NCI-H345 treated with DMSO at 0.1 percent for 48 hours (cell line): ENCODE results near the gene UTP4.

Experiments used
- DNase-seq: peaks from one replicate; lab custom pipeline; 2025; ENCODE audit not compliant: unreplicated experiment; lab: John Stamatoyannopoulos, UW

Gene UTP4

GRCh38 chr16:69132424-69133252 is at the start of gene UTP4, which contains the start of gene CHTF8:
Gene UTP4 (plus strand): TSS chr16:69132649. CDS start chr16:69133460, 811 bp downstream.
Gene CHTF8 (minus strand): TSS chr16:69132588. CDS start chr16:69121458, 11,130 bp downstream.
- DNase-seq: peak; percentile 41

- DNase-seq: no peak
Measured at GRCh38 chr16:69083306-69083941, 49.0 kb upstream of the UTP4 start.

- DNase-seq: no peak
Measured at GRCh38 chr16:69084289-69084688, 48.2 kb upstream of the UTP4 start.

GRCh38 chr16:69085032-69085695 is 47.3 kb upstream of the UTP4 start:
- DNase-seq: no peak

GRCh38 chr16:69087161-69087581 is 45.3 kb upstream of the UTP4 start:
- DNase-seq: no peak

- no peak for DNase-seq
Measured at GRCh38 chr16:69088684-69089083, 43.8 kb upstream of the UTP4 start.

- peak; percentile 17 for DNase-seq
Measured at GRCh38 chr16:69089091-69089910, 43.1 kb upstream of the UTP4 start.

- DNase-seq: peak; percentile 20
Measured at GRCh38 chr16:69093974-69094373, 38.5 kb upstream of the UTP4 start.

GRCh38 chr16:69094501-69094900 is 37.9 kb upstream of the UTP4 start:
- DNase-seq: no peak

GRCh38 chr16:69095193-69095592 is 37.3 kb upstream of the UTP4 start:
- no peak for DNase-seq

GRCh38 chr16:69100071-69100691 is 32.3 kb upstream of the UTP4 start:
- peak; percentile 34 for DNase-seq

GRCh38 chr16:69105501-69106361 is 26.7 kb upstream of the UTP4 start, which contains the start of gene HAS3:
Gene HAS3 (plus strand): TSS chr16:69105653. CDS start chr16:69109396, 3,743 bp downstream.
- DNase-seq: no peak

- no peak for DNase-seq
Measured at GRCh38 chr16:69106491-69107315, 25.7 kb upstream of the UTP4 start.

GRCh38 chr16:69107316-69107962 is 25.0 kb upstream of the UTP4 start:
- DNase-seq: no peak

GRCh38 chr16:69108064-69108904 is 24.2 kb upstream of the UTP4 start:
- DNase-seq: no peak

GRCh38 chr16:69108905-69109252 is 23.6 kb upstream of the UTP4 start:
- no peak for DNase-seq
